GM21423 (cell line): ENCODE results near the gene NTRK1.

Experiments used
- ATAC-seq: cut with Tn5 transposase; IDR thresholded peaks from one replicate; pipeline ENCODE4 v1.9.1; 2021; ENCODE audit warnings: mild to moderate bottlenecking, moderate library complexity; ENCODE audit not compliant: unreplicated experiment

The NTRK1 gene

GRCh38 chr1:156877433-156878170 is 16.9 kb downstream of the NTRK1 start:
- no peak for ATAC-seq

- ATAC-seq = no peak
Measured at GRCh38 chr1:156879876-156880275, 19.2 kb downstream of the NTRK1 start.

- no peak for ATAC-seq
Measured at GRCh38 chr1:156880473-156880872, 19.8 kb downstream of the NTRK1 start.

- ATAC-seq = no peak
Measured at GRCh38 chr1:156881101-156881500, 20.4 kb downstream of the NTRK1 start.

DNA sequence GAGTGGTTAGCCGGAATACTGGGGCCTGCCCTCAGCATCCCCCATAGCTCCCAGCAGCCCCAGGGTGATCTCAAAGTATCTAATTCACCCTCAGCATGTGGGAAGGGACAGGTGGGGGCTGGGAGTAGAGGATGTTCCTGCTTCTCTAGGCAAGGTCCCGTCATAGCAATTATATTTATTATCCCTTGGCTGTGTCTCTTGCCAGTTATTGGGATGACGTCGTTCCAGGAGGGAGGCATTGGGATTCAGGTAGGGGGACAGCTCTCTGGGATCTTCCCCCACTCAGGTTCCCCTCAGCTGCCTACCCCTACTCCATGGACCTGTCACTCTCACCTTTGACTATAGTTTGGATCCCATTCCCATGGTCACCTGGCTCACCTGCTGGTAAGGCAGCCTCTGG is 21.0 kb downstream of the NTRK1 start:
- ATAC-seq = no peak

DNA sequence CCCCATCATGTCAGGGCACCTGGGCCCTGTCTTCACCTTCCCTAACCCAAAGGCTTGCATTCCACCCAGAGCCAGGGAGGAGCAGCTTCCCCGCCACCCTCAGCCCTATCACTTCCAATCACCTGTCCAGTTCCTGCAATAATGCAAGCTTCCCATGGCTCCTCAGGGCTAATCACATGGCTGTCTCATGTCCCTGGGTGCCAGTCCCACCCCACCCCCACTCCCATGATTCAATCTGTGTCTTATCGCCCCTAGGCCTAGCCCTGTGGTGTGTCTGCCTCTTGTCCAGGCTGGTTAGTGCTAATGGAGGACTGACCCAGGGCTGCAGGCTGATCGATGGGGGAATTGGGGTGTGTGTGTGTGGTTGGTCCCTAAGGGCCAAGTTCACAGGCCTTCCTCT is 21.9 kb downstream of the NTRK1 start:
- ATAC-seq = no peak

GRCh38 chr1:156883919-156884318 is 23.3 kb downstream of the NTRK1 start:
- no peak for ATAC-seq

GRCh38 chr1:156884560-156885184 is 24.0 kb downstream of the NTRK1 start:
- ATAC-seq = no peak

- no peak for ATAC-seq
Measured at GRCh38 chr1:156885314-156885713, 24.6 kb downstream of the NTRK1 start.

- no peak for ATAC-seq
Measured at GRCh38 chr1:156885880-156886355, 25.3 kb downstream of the NTRK1 start.

DNA sequence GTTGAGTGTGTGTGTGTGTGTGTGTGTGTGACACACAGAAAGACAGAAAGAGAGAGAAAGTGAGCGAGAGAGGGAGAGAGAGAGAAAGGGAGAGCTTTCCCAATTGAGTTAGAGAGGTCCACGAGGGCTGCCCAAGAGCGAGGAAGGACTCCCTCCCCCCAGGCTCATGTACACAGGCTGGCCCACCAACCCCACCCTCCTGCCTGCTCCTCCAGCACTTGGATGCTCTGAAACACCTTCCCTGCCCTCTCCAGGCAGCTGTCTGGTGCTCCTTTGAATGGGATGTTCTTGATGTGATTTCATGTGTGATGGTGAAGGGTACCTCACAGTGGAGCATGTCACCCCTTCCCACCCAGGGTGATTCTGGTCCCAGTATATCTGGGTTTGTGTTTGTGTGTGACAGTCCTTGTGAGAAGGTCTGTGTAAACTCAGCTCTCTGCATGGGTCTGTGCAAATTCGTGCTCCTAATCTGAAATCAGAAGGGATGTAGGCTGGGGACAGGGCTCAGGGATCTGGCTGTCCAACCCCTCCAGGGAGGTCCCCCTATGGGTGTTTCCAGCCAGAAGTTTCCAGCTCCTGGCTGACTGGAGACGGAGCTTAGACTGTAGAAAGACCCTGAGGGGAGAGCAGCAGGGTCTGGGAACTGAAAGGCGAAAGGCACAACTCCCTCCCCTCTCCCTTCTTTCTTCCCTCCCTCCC is 26.1 kb downstream of the NTRK1 start:
- ATAC-seq = no peak

GRCh38 chr1:156887317-156887716 is 26.7 kb downstream of the NTRK1 start:
- ATAC-seq = no peak

- no peak for ATAC-seq
Measured at GRCh38 chr1:156887734-156888133, 27.1 kb downstream of the NTRK1 start.

DNA sequence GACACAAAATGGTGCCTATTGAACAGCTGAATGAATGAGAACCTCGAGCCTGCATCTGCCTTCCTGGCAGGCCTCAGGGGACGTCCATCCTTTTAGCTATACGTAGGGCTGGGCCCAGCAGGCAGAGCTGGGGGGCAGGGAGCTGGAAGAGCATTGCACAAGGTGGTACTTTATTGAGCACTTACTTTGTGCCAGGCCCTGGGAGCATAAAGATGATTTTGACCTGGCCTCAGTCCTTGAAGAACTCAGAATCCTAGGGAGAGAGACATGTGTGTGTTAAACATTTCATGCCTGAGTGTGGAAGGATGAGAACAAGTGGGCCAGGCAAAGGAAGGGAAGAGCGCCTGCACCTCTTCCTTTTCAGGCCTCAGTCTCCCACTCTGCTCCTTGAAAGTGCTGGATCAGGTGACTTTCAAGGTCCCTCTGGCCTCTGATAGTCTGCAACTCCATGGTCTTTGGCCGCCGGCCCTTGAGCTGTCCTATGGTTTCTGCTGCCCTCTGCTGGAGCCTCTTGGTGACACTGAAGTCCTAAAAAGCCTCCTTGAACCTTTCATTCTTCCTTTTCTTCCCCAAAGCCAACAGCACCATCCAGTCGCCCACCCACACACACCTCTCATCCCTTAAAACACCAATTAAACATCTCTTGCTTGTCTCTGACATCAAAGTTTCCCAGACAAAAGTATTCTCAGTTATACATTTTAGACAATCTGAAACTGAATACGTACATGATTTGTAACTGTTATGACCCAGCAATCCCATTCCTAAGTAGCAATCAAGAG is 29.3 kb downstream of the NTRK1 start:
- ATAC-seq = no peak

DNA sequence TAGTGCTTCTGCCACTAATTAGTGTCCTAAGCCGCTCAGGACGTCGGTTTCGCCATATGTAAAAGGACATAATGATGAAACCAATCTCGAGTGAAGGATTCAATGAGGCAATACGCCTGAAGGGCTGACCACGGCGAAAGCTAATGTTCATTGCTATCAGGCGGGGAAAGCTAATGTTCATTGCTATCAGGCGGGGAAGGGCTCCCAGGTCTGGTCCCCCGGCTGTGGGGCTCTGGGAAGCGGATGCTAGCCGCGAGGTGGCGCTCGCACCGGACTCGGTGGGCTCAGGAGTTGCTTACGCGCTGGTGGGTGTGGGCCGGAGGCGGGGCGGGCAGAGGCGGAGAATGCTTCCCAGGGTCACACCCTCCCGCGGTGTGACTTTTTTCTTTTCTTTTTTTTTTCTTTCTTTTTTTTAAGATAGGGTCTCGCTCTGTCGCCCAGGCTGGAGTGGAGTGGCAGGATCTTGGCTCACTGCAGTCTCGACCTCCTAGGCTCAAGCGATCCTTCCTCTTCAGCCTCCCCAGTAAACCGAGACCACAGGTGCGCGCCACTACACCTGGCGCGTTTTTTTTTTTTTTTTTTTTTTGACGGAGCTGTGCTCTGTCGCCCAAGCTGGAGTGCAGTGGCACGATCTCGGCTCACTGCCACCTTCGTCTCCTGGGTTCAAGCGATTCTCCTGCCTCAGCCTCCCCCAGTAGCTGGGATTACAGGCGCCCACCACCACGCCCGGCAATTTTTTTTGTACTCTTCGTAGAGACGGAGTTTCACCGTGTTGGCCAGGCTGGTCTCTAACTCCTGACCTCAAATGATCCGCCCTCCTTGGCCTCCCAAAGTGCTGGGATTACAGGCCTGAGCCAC is 31.8 kb downstream of the NTRK1 start:
- ATAC-seq = no peak

GRCh38 chr1:156893048-156893953 is 32.6 kb downstream of the NTRK1 start, which contains the start of gene PEAR1:
TSS of gene PEAR1 (plus strand) at chr1:156893718. CDS start at chr1:156903927, 10,209 bp downstream.
- ATAC-seq = no peak

DNA sequence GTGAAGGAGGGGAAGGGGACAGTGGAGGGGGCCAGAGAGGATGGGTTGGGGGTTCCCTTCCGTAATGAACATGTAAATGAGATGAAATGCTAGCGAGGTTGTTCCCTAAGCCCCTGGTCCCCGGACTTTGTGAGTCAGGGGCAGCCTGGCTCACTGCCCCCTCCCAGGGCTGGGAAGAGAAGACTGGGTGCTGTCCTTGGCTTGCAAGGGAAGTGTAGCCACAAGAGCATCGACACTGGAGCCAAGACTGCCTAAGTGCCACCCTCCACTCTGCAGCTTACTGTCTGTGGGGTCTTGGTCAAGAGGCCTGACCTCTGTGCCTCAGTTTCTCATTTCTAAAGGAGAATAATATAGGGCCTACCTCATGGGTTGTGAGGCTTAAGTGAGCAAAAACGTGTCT is 33.3 kb downstream of the NTRK1 start:
- no peak for ATAC-seq

GRCh38 chr1:156894711-156895454 is 34.2 kb downstream of the NTRK1 start:
- ATAC-seq = no peak
